ENCODE results near the gene CCSER2.

DNA sequence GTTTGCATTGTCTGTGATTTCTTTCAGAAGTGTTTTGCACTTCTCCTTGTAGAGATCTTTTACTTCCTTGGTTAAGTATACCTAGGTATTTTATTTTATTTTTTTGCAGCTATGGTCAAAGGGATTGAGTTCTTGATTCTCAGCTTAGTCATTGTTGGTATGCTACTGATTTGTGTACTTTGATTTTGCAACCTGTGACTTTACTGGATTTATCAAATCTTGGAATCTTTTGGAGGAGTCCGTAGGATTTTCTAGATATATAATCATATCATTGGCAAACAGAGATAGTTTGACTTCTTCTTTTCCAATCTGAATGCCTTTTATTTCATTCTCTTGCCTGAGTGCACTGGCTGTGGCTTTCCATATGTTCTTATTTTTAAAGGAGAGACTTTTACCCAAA is 41.9 kb downstream of the CCSER2 start:
- no peak for TF ChIP-seq POLR2A (IDR thresholded peaks at IDR 0.05)
- TF ChIP-seq, protein P1, sequence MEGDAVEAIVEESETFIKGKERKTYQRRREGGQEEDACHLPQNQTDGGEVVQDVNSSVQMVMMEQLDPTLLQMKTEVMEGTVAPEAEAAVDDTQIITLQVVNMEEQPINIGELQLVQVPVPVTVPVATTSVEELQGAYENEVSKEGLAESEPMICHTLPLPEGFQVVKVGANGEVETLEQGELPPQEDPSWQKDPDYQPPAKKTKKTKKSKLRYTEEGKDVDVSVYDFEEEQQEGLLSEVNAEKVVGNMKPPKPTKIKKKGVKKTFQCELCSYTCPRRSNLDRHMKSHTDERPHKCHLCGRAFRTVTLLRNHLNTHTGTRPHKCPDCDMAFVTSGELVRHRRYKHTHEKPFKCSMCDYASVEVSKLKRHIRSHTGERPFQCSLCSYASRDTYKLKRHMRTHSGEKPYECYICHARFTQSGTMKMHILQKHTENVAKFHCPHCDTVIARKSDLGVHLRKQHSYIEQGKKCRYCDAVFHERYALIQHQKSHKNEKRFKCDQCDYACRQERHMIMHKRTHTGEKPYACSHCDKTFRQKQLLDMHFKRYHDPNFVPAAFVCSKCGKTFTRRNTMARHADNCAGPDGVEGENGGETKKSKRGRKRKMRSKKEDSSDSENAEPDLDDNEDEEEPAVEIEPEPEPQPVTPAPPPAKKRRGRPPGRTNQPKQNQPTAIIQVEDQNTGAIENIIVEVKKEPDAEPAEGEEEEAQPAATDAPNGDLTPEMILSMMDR (IDR thresholded peaks at IDR 0.05) = no peak

Data from esophagus squamous epithelium (tissue), 4 donors.